ENCODE data around the gene LZTS2.

DNA sequence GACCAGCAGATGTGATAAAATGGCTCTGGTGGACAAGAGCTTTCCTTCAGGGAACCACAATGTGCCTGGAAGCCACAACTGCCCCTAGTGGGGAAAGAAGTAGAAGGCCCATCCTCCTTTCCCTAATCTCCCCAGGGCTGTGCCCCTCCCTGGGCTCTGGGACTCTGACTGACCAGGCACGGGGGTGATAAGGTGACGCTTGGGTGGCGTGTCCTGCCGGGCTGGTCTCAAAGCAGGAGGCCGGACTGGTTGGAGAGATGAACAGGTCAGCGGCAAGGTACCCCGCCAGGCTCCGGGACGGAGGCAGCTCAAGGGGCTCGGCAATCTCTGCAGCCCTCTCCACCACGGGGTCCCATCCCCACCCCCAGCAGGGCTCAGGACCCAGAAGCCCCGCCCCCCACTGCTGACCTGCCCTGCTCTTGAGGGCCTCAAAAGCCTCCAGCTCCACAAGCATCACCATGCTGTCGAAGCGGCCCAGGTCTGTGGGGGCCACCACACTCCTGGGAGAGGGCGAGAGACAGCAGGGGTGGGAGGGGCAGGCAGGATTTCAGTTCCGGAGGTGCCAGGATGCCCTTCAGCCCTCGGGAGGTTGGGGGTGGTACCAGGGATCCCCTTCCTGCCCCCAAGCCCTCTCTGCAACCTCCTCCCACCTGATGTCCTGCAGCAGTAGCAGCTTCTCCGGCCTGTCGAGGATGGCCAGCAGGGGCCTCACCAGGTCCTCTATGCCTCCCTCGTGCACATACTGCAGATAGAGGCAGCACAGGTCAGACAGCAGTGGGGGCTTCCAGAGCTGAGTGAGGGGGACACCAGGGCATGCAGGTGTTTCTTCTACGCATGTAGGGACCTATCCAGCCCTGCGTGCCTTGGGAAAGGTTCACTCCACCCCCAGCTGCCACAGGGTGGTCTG lies 12.2 kb downstream of the LZTS2 start:
- no peak for TF ChIP-seq CEBPB (IDR thresholded peaks at IDR 0.05)
- TF ChIP-seq, protein P1, sequence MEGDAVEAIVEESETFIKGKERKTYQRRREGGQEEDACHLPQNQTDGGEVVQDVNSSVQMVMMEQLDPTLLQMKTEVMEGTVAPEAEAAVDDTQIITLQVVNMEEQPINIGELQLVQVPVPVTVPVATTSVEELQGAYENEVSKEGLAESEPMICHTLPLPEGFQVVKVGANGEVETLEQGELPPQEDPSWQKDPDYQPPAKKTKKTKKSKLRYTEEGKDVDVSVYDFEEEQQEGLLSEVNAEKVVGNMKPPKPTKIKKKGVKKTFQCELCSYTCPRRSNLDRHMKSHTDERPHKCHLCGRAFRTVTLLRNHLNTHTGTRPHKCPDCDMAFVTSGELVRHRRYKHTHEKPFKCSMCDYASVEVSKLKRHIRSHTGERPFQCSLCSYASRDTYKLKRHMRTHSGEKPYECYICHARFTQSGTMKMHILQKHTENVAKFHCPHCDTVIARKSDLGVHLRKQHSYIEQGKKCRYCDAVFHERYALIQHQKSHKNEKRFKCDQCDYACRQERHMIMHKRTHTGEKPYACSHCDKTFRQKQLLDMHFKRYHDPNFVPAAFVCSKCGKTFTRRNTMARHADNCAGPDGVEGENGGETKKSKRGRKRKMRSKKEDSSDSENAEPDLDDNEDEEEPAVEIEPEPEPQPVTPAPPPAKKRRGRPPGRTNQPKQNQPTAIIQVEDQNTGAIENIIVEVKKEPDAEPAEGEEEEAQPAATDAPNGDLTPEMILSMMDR (IDR thresholded peaks at IDR 0.05) = peak; percentile 27; the same call in 2 of the 3 replicates
- TF ChIP-seq, protein P2, sequence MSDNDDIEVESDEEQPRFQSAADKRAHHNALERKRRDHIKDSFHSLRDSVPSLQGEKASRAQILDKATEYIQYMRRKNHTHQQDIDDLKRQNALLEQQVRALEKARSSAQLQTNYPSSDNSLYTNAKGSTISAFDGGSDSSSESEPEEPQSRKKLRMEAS (IDR thresholded peaks at IDR 0.05) = no peak
- TF ChIP-seq, protein P3, sequence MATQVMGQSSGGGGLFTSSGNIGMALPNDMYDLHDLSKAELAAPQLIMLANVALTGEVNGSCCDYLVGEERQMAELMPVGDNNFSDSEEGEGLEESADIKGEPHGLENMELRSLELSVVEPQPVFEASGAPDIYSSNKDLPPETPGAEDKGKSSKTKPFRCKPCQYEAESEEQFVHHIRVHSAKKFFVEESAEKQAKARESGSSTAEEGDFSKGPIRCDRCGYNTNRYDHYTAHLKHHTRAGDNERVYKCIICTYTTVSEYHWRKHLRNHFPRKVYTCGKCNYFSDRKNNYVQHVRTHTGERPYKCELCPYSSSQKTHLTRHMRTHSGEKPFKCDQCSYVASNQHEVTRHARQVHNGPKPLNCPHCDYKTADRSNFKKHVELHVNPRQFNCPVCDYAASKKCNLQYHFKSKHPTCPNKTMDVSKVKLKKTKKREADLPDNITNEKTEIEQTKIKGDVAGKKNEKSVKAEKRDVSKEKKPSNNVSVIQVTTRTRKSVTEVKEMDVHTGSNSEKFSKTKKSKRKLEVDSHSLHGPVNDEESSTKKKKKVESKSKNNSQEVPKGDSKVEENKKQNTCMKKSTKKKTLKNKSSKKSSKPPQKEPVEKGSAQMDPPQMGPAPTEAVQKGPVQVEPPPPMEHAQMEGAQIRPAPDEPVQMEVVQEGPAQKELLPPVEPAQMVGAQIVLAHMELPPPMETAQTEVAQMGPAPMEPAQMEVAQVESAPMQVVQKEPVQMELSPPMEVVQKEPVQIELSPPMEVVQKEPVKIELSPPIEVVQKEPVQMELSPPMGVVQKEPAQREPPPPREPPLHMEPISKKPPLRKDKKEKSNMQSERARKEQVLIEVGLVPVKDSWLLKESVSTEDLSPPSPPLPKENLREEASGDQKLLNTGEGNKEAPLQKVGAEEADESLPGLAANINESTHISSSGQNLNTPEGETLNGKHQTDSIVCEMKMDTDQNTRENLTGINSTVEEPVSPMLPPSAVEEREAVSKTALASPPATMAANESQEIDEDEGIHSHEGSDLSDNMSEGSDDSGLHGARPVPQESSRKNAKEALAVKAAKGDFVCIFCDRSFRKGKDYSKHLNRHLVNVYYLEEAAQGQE (IDR thresholded peaks at IDR 0.05) = no peak
- TF ChIP-seq MAZ (IDR thresholded peaks at IDR 0.05; ENCODE audit: borderline replicate concordance, low read depth, low read length) = no peak

Data from A549 (cell line).